Activated T-helper 17 cell treated with anti-CD3 and anti-CD28 coated beads, Interleukin-2, amount 50 U/mL, for 72 hours (primary cell): ENCODE measurements around the gene ARL16. TPM values are rescaled to one million over a fixed set of nuclear protein-coding genes. Genes with fewer than 3 reads are reported as not detected.

Experiments
- ATAC-seq: fragments of 150-1000 bp; cut with Tn5 transposase; replicated peaks from 2 replicates; pipeline ENCODE4 v1.10.0; 2021; ENCODE audit warnings: mild to moderate bottlenecking, moderate library complexity
- H3K27ac Mint-ChIP-seq: one replicate; pipeline ENCODE4 v1.8.0; 2022; ENCODE audit warnings: mixed read lengths
- H3K27me3 Mint-ChIP-seq: one replicate; pipeline ENCODE4 v1.8.0; 2022; ENCODE audit warnings: mixed read lengths
- H3K36me3 Mint-ChIP-seq: one replicate; pipeline ENCODE4 v1.8.0; 2022; ENCODE audit warnings: low read depth, mild to moderate bottlenecking, mixed read lengths
- H3K4me1 Mint-ChIP-seq: one replicate; pipeline ENCODE4 v1.8.0; 2022; ENCODE audit warnings: mixed read lengths
- H3K4me3 Mint-ChIP-seq: one replicate; pipeline ENCODE4 v1.8.0; 2022; ENCODE audit warnings: mild to moderate bottlenecking, mixed read lengths
- H3K9me3 Mint-ChIP-seq: one replicate; pipeline ENCODE4 v1.8.0; 2022; ENCODE audit warnings: mixed read lengths
- total RNA-seq, 2 donors: library from RNA; stranded (reverse); gene quantifications; one replicate each; pipeline ENCODE4 v1.2.3, GENCODE V29; 2022

ARL16 gene
- total RNA-seq, 2 donors from 2014 or later: 12.6 to 20.9 TPM

DNA sequence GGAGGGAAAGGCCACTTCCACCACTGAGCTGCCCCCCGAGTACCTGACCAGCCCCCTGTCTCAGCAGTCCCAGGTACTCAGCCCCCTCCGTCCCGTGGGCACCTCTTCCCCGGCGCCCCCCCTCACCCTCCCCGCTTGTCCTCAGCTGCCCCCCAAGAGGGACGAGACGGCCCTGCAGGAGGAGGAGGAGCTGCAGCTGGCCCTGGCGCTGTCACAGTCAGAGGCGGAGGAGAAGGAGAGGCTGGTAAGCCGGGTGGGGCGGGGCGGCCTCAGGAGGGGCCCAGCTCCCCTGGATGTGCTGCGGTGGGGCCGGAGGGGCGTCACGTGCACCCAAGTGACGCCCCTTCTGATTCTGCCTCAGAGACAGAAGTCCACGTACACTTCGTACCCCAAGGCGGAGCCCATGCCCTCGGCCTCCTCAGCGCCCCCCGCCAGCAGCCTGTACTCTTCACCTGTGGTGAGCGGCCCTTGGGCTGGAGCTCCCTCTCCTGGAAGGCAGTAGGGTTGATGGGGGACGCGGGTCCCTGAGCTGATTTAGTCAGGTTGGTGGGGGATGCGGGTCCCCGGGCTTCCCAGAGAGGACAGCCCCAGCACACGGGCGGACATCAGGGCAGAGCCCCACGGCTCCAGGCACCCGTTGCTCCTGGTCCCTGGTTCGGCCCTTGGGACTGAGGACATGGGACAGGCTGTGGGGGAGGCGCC is 10.1 kb upstream of the ARL16 start:
- Mint-ChIP-seq H3K4me1 (peaks cover 6% of the 10 kb centered on the region), H3K27ac (no peak overlapping the region), H3K4me3 (no peak overlapping the region), H3K27me3 (no peaks in the 10 kb centered on the region), H3K9me3 (no peaks in the 10 kb centered on the region), H3K36me3 (peaks cover 72% of the 10 kb centered on the region)
- no peak for ATAC-seq

- Mint-ChIP-seq H3K4me3 (no peak overlapping the region), H3K4me1 (peaks cover 7% of the 10 kb centered on the region), H3K27ac (no peak overlapping the region), H3K27me3 (no peaks in the 10 kb centered on the region), H3K9me3 (no peaks in the 10 kb centered on the region), H3K36me3 (peaks cover 72% of the 10 kb centered on the region)
- ATAC-seq: no peak
Measured at GRCh38 chr17:81691608-81692007, 8.0 kb upstream of the ARL16 start.

GRCh38 chr17:81691196-81691595 is 7.6 kb upstream of the ARL16 start:
- no peak overlapping the region for H3K27ac Mint-ChIP-seq
- peaks cover 7% of the 10 kb centered on the region for H3K4me1 Mint-ChIP-seq
- no peak overlapping the region for H3K4me3 Mint-ChIP-seq
- H3K36me3 Mint-ChIP-seq: peaks cover 72% of the 10 kb centered on the region
- no peaks in the 10 kb centered on the region for H3K9me3 Mint-ChIP-seq
- H3K27me3 Mint-ChIP-seq: no peaks in the 10 kb centered on the region
- ATAC-seq: no peak

DNA sequence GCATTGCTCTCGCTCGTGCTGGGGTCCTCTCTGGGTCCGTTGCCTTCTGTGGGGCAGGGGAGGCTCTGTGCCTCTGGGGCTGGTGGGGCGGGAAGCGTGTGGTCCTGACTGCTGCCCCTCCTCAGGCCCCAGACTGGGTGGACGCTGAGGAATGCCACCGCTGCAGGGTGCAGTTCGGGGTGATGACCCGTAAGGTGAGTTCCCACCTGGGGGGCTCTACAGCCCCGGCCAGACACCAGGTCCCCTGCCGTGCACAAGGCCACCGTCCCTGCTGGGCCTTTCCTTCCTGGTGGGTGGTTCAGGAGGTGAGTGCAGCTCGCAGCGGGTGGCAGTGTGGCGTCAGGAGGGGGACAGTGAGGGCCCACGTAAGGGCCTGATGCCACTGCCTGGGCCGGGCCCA is 7.0 kb upstream of the ARL16 start:
- no peak overlapping the region for H3K4me3 Mint-ChIP-seq
- no peak for ATAC-seq
- peaks cover 72% of the 10 kb centered on the region for H3K36me3 Mint-ChIP-seq
- H3K4me1 Mint-ChIP-seq: peaks cover 7% of the 10 kb centered on the region
- H3K27me3 Mint-ChIP-seq: no peaks in the 10 kb centered on the region
- H3K9me3 Mint-ChIP-seq: no peaks in the 10 kb centered on the region
- no peak overlapping the region for H3K27ac Mint-ChIP-seq

DNA sequence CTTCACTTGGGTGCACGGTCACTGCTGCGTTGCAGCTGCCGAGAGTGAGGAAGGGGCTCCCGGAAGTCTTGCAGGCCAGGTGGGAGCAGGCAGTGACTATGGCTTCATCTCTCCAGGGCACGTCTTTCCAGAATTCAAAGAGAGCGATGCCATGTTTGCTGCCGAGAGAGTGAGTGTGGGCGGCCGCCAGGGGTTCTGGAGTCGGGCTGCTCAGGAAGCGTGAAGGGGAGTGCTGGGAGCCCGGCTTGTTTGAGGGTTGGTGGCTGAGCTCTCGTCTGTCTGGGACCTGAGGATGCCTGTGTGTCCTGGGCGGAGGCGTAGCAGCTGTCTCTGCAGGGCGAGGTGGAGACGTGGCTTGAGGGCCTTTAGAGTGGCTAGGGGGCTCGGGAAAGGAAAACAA is 6.5 kb upstream of the ARL16 start:
- no peak overlapping the region for H3K4me3 Mint-ChIP-seq
- H3K27ac Mint-ChIP-seq: peak overlapping the region; percentile 20
- no peaks in the 10 kb centered on the region for H3K9me3 Mint-ChIP-seq
- peaks cover 7% of the 10 kb centered on the region for H3K4me1 Mint-ChIP-seq
- H3K36me3 Mint-ChIP-seq: peaks cover 76% of the 10 kb centered on the region
- no peak for ATAC-seq
- H3K27me3 Mint-ChIP-seq: no peaks in the 10 kb centered on the region

DNA sequence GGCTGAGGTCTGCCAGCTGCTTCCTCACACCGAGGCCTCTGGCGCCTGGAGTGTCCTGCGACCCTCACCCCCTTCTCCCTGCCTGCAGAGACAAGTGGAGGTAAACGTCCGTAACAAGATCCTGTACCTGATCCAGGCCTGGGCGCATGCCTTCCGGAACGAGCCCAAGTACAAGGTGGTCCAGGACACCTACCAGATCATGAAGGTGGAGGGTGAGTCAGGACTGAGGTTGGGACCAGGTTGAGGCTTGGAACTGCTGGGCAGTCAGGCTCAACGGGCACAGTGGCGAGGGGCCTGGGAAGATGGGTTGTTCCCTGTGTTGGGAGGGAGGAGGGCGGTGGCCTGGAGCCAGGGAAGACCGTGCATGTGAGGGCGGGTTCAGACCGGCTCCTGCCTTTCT is 5.0 kb upstream of the ARL16 start:
- no peak overlapping the region for H3K4me3 Mint-ChIP-seq
- H3K27ac Mint-ChIP-seq: no peak overlapping the region
- peaks cover 88% of the 10 kb centered on the region for H3K36me3 Mint-ChIP-seq
- H3K27me3 Mint-ChIP-seq: no peaks in the 10 kb centered on the region
- H3K9me3 Mint-ChIP-seq: no peaks in the 10 kb centered on the region
- H3K4me1 Mint-ChIP-seq: peaks cover 11% of the 10 kb centered on the region
- no peak for ATAC-seq

DNA sequence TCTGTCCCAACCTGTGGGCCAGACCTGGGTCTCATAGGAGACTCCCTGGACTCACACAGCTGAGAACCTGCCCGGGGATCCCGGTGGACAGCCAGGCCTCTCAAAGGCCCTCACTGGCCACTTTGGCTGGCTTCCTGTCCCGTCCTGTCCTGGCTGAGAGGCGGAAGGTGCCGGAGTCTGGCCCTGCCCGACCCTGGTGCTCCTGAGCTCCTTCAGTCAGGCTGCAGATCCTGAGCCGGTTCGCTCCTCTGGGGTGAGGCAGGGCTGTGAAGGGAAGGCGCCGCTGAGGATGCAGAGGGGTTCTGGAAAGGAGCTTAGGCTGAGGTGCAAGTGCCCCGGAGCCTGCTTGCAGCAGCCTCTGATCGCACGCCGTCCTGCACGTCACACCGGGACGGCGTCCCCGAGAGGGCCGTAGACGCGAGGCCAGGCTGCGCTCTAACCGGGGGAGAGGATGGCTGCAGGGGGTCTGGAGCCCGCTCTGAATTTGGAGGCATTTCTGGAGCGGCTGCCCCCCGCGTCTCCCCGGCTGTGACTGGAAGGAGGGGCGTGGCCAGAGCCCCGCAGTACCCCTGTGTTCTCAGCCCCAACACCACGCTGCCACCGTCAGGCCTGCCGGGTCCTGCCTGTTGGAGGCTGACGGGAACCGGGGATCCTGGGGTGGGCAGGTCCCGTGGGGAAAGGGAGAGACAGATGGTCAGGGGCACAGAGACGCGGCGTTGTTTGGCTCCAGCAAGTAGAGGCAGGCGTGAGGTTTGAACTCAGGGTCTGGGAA is 4.4 kb upstream of the ARL16 start:
- Mint-ChIP-seq H3K4me1 (peaks cover 11% of the 10 kb centered on the region), H3K27ac (no peak overlapping the region), H3K4me3 (no peak overlapping the region), H3K9me3 (no peaks in the 10 kb centered on the region), H3K27me3 (no peaks in the 10 kb centered on the region), H3K36me3 (peaks cover 90% of the 10 kb centered on the region)
- ATAC-seq: no peak

DNA sequence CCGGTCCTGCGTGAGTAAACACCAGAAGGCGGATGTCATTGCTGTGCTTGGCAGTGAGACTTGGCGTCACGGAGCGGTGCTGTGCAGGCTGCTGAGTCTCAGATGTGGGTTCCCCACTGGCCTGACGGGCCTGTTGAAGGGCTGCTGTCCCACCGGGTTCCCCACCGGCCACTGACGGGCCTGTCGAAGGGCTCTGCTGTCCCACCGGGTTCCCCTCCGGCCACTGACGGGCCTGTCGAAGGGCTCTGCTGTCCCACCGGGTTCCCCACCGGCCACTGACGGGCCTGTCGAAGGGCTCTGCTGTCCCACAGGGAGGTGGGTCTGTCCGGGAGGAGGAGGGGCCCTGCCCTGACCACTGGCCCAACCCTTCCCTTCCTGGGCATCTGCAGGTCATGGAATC is 3.0 kb upstream of the ARL16 start:
- H3K4me1 Mint-ChIP-seq: peaks cover 11% of the 10 kb centered on the region
- no peak for ATAC-seq
- H3K4me3 Mint-ChIP-seq: no peak overlapping the region
- no peaks in the 10 kb centered on the region for H3K27me3 Mint-ChIP-seq
- peaks cover 80% of the 10 kb centered on the region for H3K36me3 Mint-ChIP-seq
- H3K27ac Mint-ChIP-seq: no peak overlapping the region
- H3K9me3 Mint-ChIP-seq: no peaks in the 10 kb centered on the region

DNA sequence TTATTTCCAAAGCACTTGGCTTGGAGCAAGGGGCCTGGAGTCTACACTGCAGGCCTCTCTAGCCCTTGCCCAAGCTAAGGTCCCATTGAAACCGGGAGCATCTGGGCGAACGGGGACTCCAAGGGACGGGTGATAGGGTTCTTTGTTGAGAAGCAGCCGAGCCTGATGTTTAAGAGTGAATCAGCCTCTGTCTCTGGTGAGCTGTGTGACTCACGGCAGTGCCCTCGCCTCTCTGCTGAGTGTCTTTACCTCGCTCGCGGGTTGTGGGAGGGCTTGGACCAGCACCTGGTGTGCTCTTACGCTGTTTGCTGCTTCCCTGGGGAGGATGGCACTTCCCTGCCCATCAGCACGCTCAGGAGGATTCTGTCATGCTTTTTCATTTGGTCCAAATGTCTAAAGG is 1.5 kb upstream of the ARL16 start:
- peak overlapping the region; percentile 74 for H3K4me3 Mint-ChIP-seq

GRCh38 chr17:81684442-81684911 is 880 bp upstream of the ARL16 start:
- Mint-ChIP-seq H3K9me3 (no peaks in the 10 kb centered on the region), H3K4me1 (peaks cover 11% of the 10 kb centered on the region), H3K27ac (peak overlapping the region; percentile 83), H3K27me3 (no peaks in the 10 kb centered on the region), H3K4me3 (peak overlapping the region; percentile 74), H3K36me3 (peaks cover 64% of the 10 kb centered on the region)
- peak; percentile 57 for ATAC-seq

More for the DNA sequence above, 1.5 kb upstream of the ARL16 start:
- H3K27ac Mint-ChIP-seq: peak overlapping the region; percentile 83
- no peaks in the 10 kb centered on the region for H3K9me3 Mint-ChIP-seq
- ATAC-seq: peak; percentile 36
- peaks cover 11% of the 10 kb centered on the region for H3K4me1 Mint-ChIP-seq
- H3K27me3 Mint-ChIP-seq: no peaks in the 10 kb centered on the region
- peaks cover 70% of the 10 kb centered on the region for H3K36me3 Mint-ChIP-seq

- peaks cover 4% of the 10 kb centered on the region for H3K4me1 Mint-ChIP-seq
- peak overlapping the region; percentile 74 for H3K4me3 Mint-ChIP-seq
- ATAC-seq: no peak
- H3K27ac Mint-ChIP-seq: peak overlapping the region; percentile 83
- no peaks in the 10 kb centered on the region for H3K27me3 Mint-ChIP-seq
- peaks cover 51% of the 10 kb centered on the region for H3K36me3 Mint-ChIP-seq
- no peaks in the 10 kb centered on the region for H3K9me3 Mint-ChIP-seq
Measured at GRCh38 chr17:81683208-81683583, 401 bp downstream of the ARL16 start.

DNA sequence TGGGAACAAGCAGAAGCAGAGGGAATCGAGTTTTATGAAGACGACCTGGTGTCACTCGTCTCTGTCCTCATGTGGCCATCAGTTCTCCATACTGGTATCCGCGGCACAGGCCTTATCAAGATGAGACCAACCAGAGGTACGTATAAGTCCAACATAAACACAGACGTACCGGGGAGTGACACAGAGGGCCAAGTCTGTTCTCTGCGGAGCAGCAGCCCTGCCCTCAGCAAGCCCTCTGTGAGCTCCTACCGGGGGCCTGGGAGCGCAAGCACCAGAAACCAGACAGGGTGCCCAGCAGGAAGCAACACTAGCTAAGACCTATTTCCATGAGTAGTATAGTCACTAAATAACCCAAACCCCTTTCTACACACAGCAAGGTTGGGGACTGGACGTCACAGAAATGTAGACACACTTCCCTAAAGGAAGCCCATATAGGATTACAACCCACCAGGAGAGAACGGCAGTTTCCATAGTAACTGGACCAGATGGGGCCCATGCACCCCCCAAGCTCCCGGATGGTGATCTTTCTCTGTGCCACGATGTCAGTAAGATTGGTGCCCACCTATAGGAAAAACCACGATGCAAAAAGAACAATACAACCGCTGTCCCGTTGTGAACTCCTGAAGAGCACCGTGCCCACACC is 911 bp downstream of the ARL16 start:
- H3K9me3 Mint-ChIP-seq: no peaks in the 10 kb centered on the region
- H3K4me1 Mint-ChIP-seq: peaks cover 4% of the 10 kb centered on the region
- H3K4me3 Mint-ChIP-seq: peak overlapping the region; percentile 74
- peak overlapping the region; percentile 83 for H3K27ac Mint-ChIP-seq
- ATAC-seq: no peak
- peaks cover 46% of the 10 kb centered on the region for H3K36me3 Mint-ChIP-seq
- no peaks in the 10 kb centered on the region for H3K27me3 Mint-ChIP-seq

DNA sequence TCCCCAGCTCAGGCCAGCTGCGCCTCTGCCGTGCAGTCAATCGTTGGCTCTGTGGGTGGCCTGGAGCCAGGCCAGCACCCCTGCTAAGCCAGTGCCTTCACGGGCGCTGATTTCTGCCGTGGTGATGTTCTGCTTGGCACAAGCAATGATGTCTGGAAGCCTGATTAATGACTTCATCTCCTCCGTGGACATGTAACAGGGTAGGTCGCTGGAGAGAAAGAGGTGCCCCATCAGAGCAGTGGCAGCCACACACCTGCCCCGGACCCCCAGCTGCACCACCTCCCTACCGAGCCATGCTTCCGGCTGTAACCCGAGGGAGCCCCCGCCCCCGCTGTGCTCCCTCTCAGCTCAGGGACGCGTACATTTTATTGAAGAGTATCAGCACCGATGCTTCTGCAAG is 1.9 kb downstream of the ARL16 start:
- Mint-ChIP-seq H3K27me3 (no peaks in the 10 kb centered on the region), H3K4me3 (peak overlapping the region; percentile 20), H3K4me1 (peaks cover 4% of the 10 kb centered on the region), H3K27ac (no peak overlapping the region), H3K36me3 (peaks cover 36% of the 10 kb centered on the region), H3K9me3 (no peaks in the 10 kb centered on the region)
- no peak for ATAC-seq

GRCh38 chr17:81680150-81680549 is 3.4 kb downstream of the ARL16 start:
- H3K36me3 Mint-ChIP-seq: peaks cover 20% of the 10 kb centered on the region
- no peak for ATAC-seq
- H3K27ac Mint-ChIP-seq: no peak overlapping the region
- H3K4me1 Mint-ChIP-seq: peaks cover 4% of the 10 kb centered on the region
- H3K9me3 Mint-ChIP-seq: no peaks in the 10 kb centered on the region
- H3K4me3 Mint-ChIP-seq: no peak overlapping the region
- H3K27me3 Mint-ChIP-seq: no peaks in the 10 kb centered on the region

DNA sequence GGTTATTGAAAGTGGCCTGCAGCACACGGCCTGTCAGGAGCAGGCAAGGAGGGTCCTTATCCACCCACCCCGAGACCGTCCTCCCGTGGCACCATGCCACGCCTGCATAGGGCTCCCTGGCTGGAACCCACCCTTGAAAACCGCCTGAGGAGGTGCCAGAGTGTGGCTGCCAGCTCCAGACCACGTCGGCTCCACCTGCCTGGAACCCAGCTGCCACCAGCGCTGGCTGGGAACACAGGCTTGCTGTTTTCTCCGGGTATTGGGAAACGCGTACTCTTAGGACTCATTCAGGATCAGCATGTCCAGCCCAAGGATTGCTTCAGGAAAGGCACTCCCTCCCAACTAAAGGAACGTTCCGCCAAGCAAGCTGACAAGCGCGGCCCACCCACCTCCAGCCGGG is 6.7 kb downstream of the ARL16 start:
- peaks cover 37% of the 10 kb centered on the region for H3K36me3 Mint-ChIP-seq
- ATAC-seq: no peak
- H3K4me1 Mint-ChIP-seq: no peaks in the 10 kb centered on the region
- no peak overlapping the region for H3K27ac Mint-ChIP-seq
- H3K27me3 Mint-ChIP-seq: no peaks in the 10 kb centered on the region
- no peaks in the 10 kb centered on the region for H3K9me3 Mint-ChIP-seq
- H3K4me3 Mint-ChIP-seq: no peak overlapping the region
